Esophagus squamous epithelium (tissue), 5 donors: ENCODE results near the gene FAM98B. TPM values are rescaled to one million over a fixed set of nuclear protein-coding genes. Genes with fewer than 3 reads are reported as not detected.

Source experiments
- DNase-seq: peaks from one replicate; lab custom pipeline; 2025; lab: John Stamatoyannopoulos, UW
- H3K27ac ChIP-seq, 4 donors: fragments of 200-600 bp; sonication (generic); one replicate each; pipeline ENCODE4 v1.5.1; 2016 to 2019; ENCODE audit warnings: mild to moderate bottlenecking in 1 of 4
- H3K27me3 ChIP-seq, 4 donors: fragments of 200-600 bp; sonication (generic); 1 replicate in 3 of 4; 2 replicates in 1 of 4; pipeline versions ENCODE4 v1.5.1 to v1.6.0; 2017 to 2021; ENCODE audit warnings: antibody characterized with exemption in 1 of 4
- H3K36me3 ChIP-seq, 3 donors: fragments of 200-600 bp; sonication (generic); one replicate each; pipeline ENCODE4 v1.5.1; 2016 to 2019
- H3K4me1 ChIP-seq, 3 donors: fragments of 200-600 bp; sonication (generic); one replicate each; pipeline ENCODE4 v1.5.1; 2017 to 2019
- H3K4me3 ChIP-seq, 4 donors: fragments of 200-600 bp; sonication (generic); 1 replicate in 3 of 4; 2 replicates in 1 of 4; pipeline ENCODE4 v1.5.1; 2016 to 2019; ENCODE audit warnings: mild to moderate bottlenecking in 2 of 4, moderate library complexity in 1 of 4
- H3K9me3 ChIP-seq, 3 donors: fragments of 200-600 bp; sonication (generic); one replicate each; pipeline ENCODE4 v1.5.1; 2016 to 2019
- CTCF ChIP-seq, 6 experiments: fragments of 450-650 bp in 4 of 6; fragments of 200-600 bp in 2 of 6; sonication (generic) in 2 of 6; IDR thresholded peaks; one replicate each; pipeline ENCODE4 v1.5.1; 2016 to 2019; ENCODE audit warnings: antibody characterized with exemption in 6 of 6, mild to moderate bottlenecking in 4 of 6, moderate library complexity in 4 of 6
- POLR2A ChIP-seq, 4 donors: fragments of 450-650 bp; IDR thresholded peaks; one replicate each; pipeline ENCODE4 v1.6.1; 2017; ENCODE audit warnings: antibody characterized with exemption in 4 of 4, mild to moderate bottlenecking in 4 of 4, moderate library complexity in 3 of 4
- WGBS, 2 donors: methylation state at CpG; one replicate each; pipeline ENCODE4 v1.1.5; 2018; 5-methylcytosine and 5-hydroxymethylcytosine counted together
- intact Hi-C: fragments of 100-400 bp; cut with DNase I; formaldehyde crosslinking; loops from one replicate; pipeline ENCODE4 v1.15.0; 2022
- total RNA-seq, 4 donors: library from RNA; depleted of rRNA; stranded (reverse); fragments of >200 nt; gene quantifications; one replicate each; pipeline ENCODE4 v1.1.0, GENCODE V29; 2016
- donor health status: DM: yes; HTN: yes; CAD: no.

Gene FAM98B
- total RNA-seq, 4 donors from 2014 or later = 5.6 to 10.9 (median 7.1) TPM

GRCh38 chr15:38525489-38525888, 71.6 kb downstream of the FAM98B start:
- 79 to 88% methylated on average over 5 to 6 of the region's 6 CpGs for WGBS, 2 donors
- no peak overlapping the region for H3K27ac ChIP-seq
- H3K4me3 ChIP-seq = no peak overlapping the region
- no peaks in the 10 kb centered on the region for H3K9me3 ChIP-seq
- H3K27me3 ChIP-seq = no peaks in the 10 kb centered on the region
- no peak for DNase-seq
- peaks cover 0 to 8% (median 0%) of the 10 kb centered on the region in 3 donors for H3K36me3 ChIP-seq
- intact Hi-C loops = no loop called here
- TF ChIP-seq POLR2A (IDR thresholded peaks at IDR 0.05) = no peak
- no peak for TF ChIP-seq CTCF (IDR thresholded peaks at IDR 0.05)
- H3K4me1 ChIP-seq = no peaks in the 10 kb centered on the region

GRCh38 chr15:38526158-38526557, 72.2 kb downstream of the FAM98B start:
- no peaks in the 10 kb centered on the region for H3K27me3 ChIP-seq
- intact Hi-C loops = no loop called here
- no peak overlapping the region for H3K4me3 ChIP-seq
- H3K27ac ChIP-seq = no peak overlapping the region
- no peak for DNase-seq
- TF ChIP-seq CTCF (IDR thresholded peaks at IDR 0.05) (no peak), POLR2A (IDR thresholded peaks at IDR 0.05) (no peak)
- no peaks in the 10 kb centered on the region for H3K9me3 ChIP-seq
- peaks cover 0 to 8% (median 0%) of the 10 kb centered on the region in 3 donors for H3K36me3 ChIP-seq
- 80 to 90% methylated on average over 2 of the region's 2 CpGs for WGBS, 2 donors
- H3K4me1 ChIP-seq = peaks cover 0 to 5% (median 0%) of the 10 kb centered on the region in 3 donors

GRCh38 chr15:38528294-38528693, 74.4 kb downstream of the FAM98B start:
- WGBS, 2 donors = 92 to 93% methylated on average over 1 of the region's 1 CpG
- no peak overlapping the region for H3K4me3 ChIP-seq
- DNase-seq = no peak
- peaks cover 0 to 13% (median 0%) of the 10 kb centered on the region in 3 donors for H3K4me1 ChIP-seq
- H3K9me3 ChIP-seq = no peaks in the 10 kb centered on the region
- no peak overlapping the region for H3K27ac ChIP-seq
- intact Hi-C loops = no loop called here
- no peaks in the 10 kb centered on the region for H3K27me3 ChIP-seq
- peaks cover 0 to 8% (median 0%) of the 10 kb centered on the region in 3 donors for H3K36me3 ChIP-seq
- no peak for TF ChIP-seq CTCF (IDR thresholded peaks at IDR 0.05)
- TF ChIP-seq POLR2A (IDR thresholded peaks at IDR 0.05) = no peak

GRCh38 chr15:38530113-38530512, 76.2 kb downstream of the FAM98B start:
- intact Hi-C loops = no loop called here
- Histone ChIP-seq H3K4me3 (no peak overlapping the region), H3K9me3 (no peaks in the 10 kb centered on the region), H3K27me3 (no peaks in the 10 kb centered on the region), H3K4me1 (peaks cover 0 to 17% (median 0%) of the 10 kb centered on the region in 3 donors), H3K27ac (no peak overlapping the region), H3K36me3 (no peaks in the 10 kb centered on the region)
- 43 to 100% methylated on average over 1 of the region's 1 CpG for WGBS, 2 donors
- TF ChIP-seq CTCF (IDR thresholded peaks at IDR 0.05) (no peak), POLR2A (IDR thresholded peaks at IDR 0.05) (no peak)
- DNase-seq = no peak

GRCh38 chr15:38531509-38531908, 77.6 kb downstream of the FAM98B start:
- no peak for DNase-seq
- H3K9me3 ChIP-seq = no peaks in the 10 kb centered on the region
- 25 to 53% methylated on average over 4 of the region's 4 CpGs for WGBS, 2 donors
- H3K27me3 ChIP-seq = no peaks in the 10 kb centered on the region
- intact Hi-C loops = no loop called here
- H3K4me3 ChIP-seq = no peak overlapping the region
- TF ChIP-seq CTCF (IDR thresholded peaks at IDR 0.05) (no peak), POLR2A (IDR thresholded peaks at IDR 0.05) (no peak)
- peaks cover 0 to 27% (median 0%) of the 10 kb centered on the region in 3 donors for H3K4me1 ChIP-seq
- no peaks in the 10 kb centered on the region for H3K36me3 ChIP-seq
- H3K27ac ChIP-seq = no peak overlapping the region
